HG02798 (cell line): ENCODE data around the gene TSPAN5.
A peak's percentile ranks its signal among the peaks of the same experiment; 100 is the strongest.
"Not testable (repeated sequence)": the region's sequence is repeated elsewhere in the genome, so short reads cannot be mapped to it uniquely, and the experiment has no call there.

ENCODE experiments used
- ATAC-seq: cut with Tn5 transposase; IDR thresholded peaks from one replicate; pipeline ENCODE4 v1.9.1; 2021; ENCODE audit warnings: mild to moderate bottlenecking; ENCODE audit not compliant: unreplicated experiment, poor library complexity

Gene TSPAN5

DNA sequence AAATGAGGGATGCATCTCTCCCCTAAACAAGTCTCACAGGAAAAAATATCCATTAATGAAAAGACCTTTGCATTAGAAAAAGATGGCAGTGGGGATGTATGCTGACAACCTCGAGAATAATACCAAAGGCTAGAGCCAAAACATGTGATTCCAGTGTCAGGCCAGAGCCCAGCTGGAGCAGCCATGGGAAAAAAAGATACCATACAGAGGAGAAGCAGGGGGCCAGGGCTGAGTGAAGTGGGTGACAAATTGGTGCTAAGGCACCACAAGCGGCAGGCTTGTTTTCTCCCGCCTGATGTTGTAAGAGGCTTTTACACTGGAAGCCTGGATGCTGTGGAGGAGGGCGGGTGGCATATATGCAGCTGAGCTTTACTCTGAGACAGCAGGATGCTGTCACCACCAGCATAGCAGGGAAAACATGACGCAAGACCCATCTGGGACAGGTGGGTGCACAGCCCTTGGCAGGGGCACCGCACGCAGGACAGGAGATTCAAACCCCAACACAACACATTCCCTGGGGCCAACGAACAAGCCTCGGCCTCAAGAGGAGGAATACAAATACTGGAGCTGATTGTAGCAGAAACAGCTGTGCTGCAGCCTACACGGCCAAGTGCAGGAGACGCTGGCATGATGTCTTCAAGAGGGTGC lies 91.9 kb downstream of the TSPAN5 start:
- ATAC-seq, result no peak

DNA sequence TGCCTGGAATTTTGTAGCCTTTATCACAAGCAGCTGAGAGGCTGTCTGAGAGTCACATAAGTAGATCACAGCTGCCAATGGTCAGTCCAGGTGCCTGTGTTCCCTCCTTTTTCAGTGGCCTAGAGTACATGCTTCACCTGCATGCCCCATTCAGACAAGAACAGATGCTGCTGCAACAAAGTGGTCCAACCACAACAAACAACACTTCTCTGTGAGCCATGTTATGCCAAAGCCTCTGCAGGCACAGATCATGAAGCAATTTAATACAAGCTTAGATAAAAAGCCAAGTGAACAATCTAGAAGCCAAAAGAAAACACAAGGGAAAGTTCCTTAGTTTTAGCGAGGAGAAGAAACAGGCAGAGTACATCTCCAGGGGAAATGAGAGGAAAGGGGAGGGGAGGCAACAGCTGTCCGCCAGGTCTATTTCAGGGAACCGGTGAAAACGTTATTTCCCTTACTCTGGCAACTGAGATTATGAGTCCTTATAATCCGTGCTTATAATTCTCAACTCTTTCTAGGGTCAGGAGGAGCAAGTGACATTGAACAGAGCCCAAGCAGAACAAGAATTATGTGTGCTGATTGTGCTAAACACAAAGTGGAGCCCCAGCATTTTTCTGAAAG lies 92.6 kb downstream of the TSPAN5 start:
- ATAC-seq, result no peak

DNA sequence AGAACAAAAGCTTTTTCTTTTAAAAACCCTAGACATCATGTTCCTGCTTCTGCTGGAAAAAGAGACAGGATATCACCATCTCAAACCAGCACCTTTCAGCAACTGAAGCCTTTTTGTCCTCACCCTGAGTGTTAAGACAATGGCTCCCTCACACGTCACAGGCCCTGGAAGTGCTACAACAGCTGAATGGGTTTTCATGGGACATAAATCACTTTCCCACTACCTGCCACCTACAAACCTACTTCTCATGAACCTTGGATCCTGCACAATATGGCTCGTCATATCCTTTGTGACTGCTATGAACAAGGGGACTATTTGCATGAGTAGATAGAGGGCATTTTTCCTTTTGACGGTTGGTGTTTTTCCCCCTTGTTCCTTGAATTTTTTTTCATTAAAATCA lies 93.6 kb downstream of the TSPAN5 start:
- ATAC-seq, result no peak

DNA sequence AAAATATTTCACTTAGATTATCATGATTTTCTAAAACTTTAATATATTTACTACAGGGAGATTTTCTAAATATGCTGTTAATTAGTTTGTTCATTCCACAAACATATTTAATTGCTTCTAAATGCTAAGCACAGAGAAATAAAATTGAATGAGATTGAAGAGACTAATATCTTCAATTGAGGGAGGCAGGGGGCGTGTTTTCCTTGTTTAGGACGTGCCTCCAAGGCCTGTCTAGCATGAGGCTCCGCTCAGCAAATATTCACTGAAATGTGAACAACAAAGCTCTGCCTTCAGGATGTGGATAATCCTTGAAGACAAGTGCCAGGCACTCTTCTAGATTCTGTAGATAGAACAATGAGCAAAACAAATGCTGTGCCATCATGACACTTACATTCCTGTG lies 98.1 kb downstream of the TSPAN5 start:
- no peak for ATAC-seq

DNA sequence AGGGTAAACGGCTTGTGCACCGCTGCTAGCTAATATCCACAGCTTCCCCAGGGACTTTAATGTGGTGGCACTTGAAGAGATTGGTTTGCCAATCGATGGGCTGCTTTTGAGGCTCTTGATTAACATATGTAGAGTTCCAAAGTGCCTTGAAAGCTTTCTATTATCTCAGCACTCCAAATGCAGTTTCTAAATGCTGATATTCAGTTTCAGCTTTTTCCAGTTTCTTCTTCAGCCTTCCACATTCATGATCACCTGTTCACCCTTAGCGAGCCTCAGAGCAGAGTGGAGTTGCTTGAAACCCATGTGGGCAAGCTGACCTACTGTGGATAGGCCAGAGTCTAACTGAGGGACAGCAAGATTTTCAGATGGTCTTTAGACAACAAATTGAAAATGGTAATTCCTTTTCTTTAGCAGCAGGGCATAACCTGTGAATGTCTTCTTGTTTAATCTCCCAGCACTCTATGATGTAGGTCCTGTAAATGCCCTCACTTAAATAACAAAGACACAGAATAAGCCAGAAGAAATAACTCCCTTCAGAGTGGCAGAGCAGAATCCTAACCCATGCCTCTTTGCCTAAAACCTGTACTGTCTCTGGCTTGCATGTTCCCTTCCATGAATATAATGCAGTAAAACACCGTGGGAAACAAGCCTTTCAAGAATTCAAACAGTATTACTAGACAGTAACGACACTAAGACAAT lies 99.8 kb downstream of the TSPAN5 start:
- no peak for ATAC-seq

DNA sequence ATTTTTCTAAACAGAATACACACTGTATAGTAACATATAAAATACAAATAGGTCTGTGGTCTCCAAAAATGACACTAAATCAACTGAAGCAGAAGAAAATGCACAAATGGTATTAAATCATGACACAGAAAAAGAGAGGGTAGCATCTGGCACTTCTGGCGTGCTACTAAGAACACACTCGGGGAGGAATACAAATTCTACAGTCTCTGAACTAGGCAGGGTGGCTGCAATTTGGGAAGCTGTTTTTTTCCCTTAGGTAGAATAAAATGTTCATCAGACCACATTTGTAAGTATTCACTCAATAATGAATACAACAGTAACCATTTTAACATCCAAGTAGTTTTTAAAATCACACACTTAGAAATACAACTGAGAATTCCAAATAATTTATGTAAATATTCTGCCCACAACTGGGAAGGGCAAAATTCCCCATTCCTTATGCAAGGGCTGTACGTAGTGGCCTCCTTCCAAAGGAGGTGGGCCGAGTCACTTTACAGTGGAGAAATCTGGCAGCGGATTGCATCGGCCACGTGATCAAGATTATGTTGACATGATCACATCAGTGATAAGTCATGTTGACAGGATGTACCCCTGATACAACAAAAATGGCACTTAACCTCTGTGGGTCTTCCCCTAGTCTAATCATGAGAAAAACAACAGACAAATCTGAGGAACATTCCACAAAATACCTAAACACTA lies 101.1 kb downstream of the TSPAN5 start:
- ATAC-seq, result no peak

DNA sequence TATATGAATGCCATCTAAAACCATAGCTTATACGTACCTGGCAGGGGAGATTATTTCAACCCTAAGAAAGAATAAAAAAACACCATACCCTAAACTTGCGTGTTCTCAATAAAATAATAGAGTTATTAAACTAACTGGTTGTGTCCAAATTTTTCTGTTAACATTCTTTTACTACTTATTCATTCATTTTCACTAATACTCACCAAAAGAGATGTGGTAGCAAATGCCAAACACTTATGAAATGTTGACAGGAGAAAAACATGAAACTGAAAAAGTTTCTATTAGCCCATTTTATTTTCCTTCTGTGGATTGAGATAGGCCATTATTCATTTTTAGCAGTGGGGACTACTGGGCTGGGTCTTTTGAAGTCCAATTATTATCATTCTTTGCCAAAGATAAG lies 102.0 kb downstream of the TSPAN5 start:
- no peak for ATAC-seq

DNA sequence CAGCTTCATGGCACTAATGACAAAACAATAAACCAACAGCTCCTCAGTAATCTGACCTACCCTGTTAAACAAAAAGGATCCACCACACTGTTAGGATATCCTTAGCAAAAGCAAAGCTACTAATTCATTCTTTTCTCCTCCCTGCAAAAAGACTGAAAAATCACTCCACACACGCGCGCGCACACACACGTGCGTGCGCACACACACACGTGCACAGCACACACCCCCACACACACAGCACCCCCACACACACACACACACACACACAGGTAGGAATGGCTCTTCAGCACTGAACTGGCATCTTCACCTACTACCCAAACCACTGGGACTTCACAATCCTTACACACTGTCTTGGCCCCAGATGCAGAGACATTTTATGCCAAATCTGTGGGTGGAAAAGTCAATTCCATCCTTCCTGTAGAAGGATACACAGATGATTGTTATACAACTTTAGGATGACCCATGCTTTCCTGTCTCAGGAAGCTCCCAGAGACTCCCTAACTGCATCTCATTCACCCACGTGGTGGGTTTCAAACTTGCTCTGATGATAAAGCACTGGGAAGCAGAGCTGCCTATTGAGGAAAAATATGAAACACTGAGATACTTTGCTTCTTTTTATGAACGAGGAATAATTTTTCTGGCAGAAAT lies 102.5 kb downstream of the TSPAN5 start:
- no peak for ATAC-seq

DNA sequence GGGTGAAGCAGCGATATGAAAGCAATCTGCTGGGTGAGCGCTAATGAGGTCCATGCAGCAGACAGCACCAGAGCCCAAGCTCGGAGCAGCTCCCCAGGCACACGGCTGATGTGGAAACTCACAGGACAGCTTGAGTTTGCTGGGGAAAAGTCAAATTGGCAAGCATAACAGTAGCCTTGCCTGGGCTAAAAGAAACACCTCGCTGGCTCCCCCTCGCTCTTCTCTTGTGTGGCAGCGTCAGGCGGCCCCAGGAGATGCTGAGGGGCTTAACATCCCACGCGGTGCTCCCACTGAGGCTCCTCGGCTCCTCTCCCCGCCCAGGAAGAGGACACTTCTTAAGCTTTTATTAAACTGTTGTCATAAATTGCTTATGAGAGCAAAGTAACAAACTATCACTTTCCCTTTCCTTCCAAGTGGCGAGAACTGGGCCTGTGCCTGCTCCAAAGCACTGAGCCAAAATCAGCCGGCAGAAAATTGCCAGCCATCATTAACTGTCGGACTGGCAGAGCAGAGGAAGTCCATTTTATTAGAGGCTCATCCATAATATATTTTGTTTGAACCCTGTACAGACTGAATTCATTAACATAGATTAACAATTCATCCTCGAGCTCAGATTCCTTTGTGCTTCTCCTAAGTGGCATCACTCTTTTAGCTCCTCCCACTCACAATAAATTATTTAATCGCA lies 111.4 kb downstream of the TSPAN5 start:
- no peak for ATAC-seq

DNA sequence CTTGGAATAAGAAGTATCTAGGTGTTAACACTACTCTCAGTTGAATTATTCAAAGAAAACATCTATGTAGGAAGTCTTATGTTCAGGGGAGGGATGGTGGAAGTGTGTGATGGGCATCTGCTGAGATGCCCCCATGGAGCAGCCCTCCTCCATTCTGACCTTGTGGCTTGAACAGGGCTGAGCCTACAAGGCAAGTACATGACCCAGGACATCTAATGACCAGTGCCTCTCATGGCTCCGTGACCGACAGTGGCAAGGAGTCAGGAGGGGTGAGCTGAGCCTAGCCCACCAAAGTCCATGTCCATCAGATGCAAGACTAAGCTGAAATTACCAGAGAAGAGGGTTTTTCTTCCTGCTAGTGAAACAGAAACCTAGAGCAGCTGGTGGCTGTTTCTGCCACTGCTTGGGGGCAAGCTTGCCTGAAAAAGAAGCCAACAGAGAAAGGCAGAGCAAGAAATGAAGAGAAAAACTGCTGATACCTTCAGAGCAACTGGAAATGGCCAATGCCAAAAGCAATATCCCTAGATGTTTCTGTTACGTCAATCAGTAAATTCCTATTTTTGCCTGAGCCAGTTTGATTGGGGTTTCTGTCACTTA lies 113.5 kb downstream of the TSPAN5 start:
- peak; percentile 70 for ATAC-seq

DNA sequence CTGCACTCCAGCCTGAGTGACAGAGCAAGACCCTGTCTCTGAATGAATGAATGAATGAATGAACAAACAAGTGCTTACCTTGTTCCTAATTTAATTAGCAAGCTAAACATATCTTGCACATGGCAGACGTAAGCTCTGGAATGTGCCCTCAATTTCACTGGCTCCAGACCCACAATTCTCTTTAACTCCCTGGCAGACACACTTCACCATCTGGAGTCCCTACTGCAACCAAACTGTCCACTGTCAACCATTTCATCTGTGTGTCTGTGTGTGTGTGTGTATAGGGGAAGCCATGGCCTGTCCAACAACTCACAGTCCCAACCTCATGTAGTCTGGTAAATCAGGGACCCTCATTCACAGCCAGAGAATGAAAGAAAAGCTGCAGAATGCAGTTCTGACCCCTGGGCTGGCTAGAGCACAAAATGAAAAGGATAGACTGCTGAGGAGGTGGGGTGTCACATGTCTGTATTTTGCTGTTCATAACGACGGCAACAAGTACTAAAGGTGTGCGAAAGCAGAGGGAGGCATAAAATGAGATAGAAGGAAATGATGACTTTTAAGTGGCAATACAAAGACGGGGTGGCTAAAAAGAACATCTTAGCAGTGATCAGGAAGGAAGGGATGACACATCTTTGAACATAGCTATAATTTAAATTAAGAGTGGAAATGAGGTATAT lies 114.1 kb downstream of the TSPAN5 start:
- ATAC-seq, result no peak

DNA sequence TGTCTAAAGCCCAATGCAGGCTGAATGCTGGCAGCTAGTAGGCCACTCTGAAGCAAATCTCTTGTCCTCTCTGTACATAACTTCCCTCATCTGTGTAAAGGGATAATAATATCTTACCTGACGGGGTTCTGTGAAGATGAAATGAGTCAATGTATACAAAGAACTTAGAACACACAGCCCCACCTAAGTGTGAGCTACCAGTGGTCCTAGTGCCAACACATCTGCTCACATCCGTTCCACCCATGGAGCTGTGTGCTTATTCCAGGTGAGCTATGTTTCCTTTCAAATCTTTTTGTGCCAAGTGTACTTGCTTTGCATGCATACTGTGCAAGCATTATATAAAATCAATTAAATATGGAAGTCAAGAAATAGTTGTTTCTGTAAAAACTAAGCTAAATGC lies 116.4 kb downstream of the TSPAN5 start:
- ATAC-seq, result no peak

DNA sequence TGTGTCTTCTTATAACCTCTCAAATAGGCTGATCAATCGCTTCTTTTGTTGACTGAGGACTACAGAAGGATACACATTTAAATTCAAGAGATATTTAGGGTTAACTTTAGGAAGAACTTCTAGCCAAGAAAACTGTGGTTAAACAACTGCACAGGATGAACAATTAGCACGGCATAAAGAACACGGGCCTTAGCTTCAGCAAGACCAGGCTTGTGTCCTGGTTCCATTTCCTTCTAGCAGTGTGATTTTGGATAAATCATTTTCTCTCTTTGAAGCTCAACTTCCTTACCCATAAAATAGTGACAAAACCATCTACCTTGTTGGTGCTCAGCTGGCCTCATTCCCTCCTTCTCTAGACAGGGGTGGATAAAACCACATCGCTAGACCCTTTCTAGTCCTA lies 117.6 kb downstream of the TSPAN5 start:
- ATAC-seq, result no peak

DNA sequence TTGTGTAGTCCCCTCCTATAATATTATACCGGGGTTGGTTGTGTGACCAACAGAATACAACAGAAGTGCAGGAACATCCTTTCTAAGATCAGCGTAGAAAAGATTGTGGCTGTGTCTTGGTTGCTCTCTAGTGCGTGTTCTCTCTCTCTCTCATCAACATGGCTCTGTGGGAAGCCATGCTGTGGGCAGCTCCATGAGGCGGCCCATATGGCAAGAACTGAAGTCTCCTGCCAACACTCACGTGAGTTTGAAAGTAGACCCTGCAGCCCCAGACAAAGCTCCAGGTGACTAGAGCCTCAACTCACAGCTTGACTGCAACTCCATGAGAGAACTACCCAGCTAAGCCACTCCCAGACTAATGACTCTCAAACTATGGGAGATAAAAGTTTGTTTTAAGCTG lies 118.7 kb downstream of the TSPAN5 start:
- ATAC-seq, result no peak

DNA sequence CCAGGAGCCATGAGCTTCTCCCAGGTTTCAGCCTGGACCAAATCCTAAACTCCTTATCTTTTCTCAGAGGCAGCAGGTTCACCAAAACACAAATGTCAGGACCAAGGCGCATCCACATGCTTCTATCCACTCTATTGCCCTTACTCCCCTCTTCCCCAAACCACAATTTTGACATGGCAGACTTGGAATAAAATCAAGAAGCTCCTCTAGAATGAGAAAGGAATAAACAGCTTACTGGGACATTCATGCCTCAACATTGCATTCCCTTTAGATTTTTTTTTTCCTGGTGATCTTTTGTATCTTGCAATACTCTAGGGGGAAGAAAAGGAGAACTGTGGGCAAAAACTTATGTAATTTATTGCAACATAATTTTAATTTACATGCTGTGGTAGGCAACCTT lies 119.1 kb downstream of the TSPAN5 start:
- ATAC-seq, result no peak

DNA sequence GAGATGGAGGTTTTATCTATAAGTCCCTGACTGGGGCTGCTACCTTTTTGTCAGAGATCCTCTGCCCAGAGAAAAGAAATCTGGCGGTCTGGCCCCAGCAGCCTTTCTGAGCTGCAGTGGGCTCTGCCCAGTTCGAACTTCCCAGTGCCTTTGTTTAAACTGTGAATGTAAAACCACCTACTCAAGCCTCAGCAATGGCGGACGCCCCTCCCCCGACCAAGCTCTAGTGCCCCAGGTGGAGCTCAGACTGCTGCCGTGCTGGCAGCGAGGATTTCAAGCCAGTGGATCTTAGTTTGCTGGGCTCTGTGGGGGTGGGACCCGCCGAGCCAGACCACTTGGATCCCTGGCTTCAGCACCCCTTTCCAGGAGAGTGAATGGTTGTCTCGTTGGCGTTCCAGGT lies 121.8 kb downstream of the TSPAN5 start:
- no peak for ATAC-seq

DNA sequence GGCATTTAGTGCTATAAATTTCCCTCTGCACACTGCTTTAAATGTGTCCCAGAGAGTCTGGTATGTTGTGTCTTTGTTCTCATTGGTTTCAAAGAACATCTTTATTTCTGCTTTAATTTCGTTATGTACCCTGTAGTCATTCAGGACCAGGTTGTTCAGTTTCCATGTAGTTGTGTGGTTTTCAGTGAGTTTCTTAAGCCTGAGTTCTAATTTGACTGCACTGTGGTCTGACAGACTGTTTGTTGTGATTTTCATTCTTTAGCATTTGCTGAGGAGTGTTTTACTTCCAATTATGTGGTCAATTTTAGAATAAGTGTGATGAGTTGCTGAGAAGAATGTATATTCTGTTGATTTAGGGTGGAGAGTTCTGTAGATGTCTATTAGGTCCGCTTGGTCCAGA lies 124.3 kb downstream of the TSPAN5 start:
- ATAC-seq, result not testable (repeated sequence)

DNA sequence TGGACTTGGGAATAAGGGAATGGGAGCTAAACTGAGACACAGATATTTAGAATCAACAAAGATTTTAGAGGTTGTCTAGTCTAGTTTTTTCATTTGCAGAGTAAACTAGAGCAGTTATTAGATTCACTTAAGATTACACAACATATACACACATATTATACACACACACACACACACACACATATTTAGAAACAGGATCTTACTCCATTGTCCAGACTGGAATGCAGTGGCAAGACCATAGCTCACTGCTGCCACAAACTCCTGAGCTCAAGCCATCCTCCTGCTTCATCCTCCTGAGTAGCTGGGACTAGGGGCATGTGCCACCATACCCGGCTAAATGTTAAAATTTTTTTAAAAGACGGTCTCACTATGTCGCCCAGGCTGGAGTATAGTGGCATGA lies 127.8 kb downstream of the TSPAN5 start:
- ATAC-seq, result no peak

DNA sequence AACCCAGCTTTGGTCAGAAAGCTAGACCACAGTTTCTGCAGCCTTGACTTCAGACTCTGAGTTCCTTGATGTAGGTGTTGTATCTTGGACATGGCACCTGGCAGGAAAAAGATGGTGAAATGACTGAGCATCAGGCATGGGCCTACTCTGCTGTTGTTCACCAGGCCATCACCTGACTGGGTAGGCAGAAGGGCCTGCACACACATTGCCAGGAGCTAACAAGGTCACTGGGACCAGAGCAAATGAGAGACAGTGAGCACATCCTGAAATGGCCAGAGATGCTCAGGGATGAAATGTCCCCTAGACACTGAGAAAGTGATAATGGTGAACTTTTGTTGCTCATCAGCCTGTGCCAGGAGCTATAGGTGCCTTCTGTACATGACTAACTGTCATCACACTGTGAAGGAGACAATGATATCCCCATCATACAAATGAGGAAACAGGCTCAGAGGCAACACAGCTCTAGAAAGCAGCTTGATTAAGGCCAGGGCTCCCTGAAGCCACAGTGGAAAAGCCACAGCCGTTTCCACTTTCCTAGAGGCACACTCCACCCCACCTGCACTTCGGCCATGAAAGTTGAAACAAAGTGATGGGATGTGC lies 128.3 kb downstream of the TSPAN5 start:
- ATAC-seq, result no peak
